Measurements from ENCODE around the gene NUDT13. TPM values are rescaled to one million over a fixed set of nuclear protein-coding genes. Genes with fewer than 3 reads are reported as not detected.
"Not testable (repeated sequence)": the region's sequence is repeated elsewhere in the genome, so short reads cannot be mapped to it uniquely, and the experiment has no call there.

NUDT13 gene
- total RNA-seq, 2 donors from 2014 or later: 1.6 to 2.7 TPM

GRCh38 chr10:73096449-73097304, 13.6 kb upstream of the NUDT13 start, which contains the start of gene P4HA1:
P4HA1 (minus strand) TSS chr10:73096866; CDS start chr10:73074883, 21,983 bp downstream.
- intact Hi-C loops (cut with DNase I): loop anchor here in 1 of 2 donors (10.0 kb wide), 1 partner anchor 68 kb away; the partner anchor contains the start of genes ECD and FAM149B1
- DNase-seq: peak; percentile 100
- ATAC-seq: peak; percentile 97 to 98

DNA sequence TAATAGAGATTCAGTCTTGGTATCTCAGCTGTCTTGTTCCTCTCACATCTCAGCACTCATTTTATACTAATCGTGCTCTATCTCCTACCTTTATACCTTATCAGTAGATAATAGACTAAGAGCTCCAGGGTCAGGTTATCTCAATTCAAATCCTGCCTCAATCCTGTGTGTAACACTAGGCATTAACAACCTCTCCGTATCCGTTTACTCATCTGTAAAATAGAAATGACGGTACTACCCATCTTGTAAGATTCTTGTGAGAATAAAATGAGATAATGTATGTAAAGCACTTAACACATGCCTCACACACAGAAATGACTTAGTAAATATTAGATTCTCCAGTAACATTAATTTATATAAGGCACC, 13.0 kb upstream of the NUDT13 start:
- ATAC-seq: no peak
- no peak for DNase-seq
- intact Hi-C loops (cut with DNase I): loop anchor here in 1 of 2 donors (10.0 kb wide), 1 partner anchor 68 kb away; the partner anchor contains the start of genes ECD and FAM149B1

- intact Hi-C loops (cut with DNase I): loop anchor here in 1 of 2 donors (10.0 kb wide), 1 partner anchor 66 kb away; the partner anchor contains the start of genes ECD and FAM149B1
- DNase-seq (no peak), ATAC-seq (no peak)
Observed at GRCh38 chr10:73099141-73099540, 11.1 kb upstream of the NUDT13 start.

DNA sequence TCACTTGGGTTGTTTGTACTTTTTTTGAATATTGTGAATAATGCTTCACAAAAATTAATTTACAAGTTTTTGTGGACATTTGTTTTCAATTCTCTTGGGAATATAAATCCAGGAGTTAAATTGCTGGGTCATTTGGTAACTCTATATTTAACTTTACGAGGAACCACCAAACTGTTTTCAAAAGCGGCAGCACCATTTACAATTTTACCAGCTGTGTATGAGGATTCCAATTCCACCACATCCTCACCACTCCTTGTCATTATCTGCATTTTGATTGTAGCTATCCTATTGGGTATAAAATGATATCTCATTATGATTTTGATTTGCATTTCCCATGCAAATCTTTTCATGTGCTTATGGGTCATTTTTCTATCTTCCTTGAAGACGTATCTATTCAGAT, 4.0 kb upstream of the NUDT13 start:
- ATAC-seq (no peak), DNase-seq (no peak)
- intact Hi-C loops (cut with DNase I): no loop called here

GRCh38 chr10:73109248-73109652, 1.0 kb upstream of the NUDT13 start:
- intact Hi-C loops (cut with DNase I); DNase-seq; ATAC-seq: not testable (repeated sequence)

GRCh38 chr10:73112032-73112431, 1.8 kb downstream of the NUDT13 start:
- intact Hi-C loops (cut with DNase I); DNase-seq; ATAC-seq: not testable (repeated sequence)

DNA sequence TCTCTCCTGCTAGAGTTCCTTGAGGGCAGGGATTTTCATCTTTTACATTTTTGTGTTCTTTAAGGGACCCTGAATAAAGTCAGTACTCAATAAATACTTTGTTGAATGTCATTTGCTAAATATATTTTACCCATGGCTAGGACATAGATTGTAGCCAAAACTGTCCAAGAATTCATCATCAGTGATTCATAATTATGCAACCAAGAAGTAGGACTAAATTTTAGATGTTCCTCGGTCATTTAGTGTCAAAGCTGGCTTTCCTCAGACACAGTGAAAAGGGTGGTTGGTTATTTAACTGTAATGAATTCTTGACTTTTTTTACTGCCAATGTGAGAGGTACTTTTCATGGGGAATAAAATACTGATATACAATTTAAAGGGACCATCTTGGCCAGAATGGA, 3.3 kb downstream of the NUDT13 start:
- intact Hi-C loops (cut with DNase I): no loop called here
- ATAC-seq (no peak), DNase-seq (no peak)

DNA sequence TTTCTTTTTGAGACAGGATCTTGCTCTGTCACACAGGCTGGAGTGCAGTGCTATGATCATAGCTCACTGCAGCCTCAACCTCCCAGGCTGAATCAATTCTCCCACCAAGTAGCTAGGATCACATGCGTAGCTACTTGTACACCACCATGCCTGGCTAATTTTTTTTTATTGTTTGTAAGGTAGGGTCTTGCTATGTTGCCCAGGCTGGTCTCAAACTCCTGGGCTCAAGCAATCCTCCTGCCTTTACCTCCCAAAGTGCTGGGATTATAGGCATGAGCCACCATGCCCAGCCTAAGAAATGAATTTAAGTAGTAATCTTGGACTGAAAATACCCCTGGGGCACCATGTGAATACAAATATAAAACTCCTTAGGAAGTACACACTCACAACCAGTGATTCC, 5.8 kb downstream of the NUDT13 start:
- no peak for ATAC-seq
- intact Hi-C loops (cut with DNase I): no loop called here
- DNase-seq: no peak

DNA sequence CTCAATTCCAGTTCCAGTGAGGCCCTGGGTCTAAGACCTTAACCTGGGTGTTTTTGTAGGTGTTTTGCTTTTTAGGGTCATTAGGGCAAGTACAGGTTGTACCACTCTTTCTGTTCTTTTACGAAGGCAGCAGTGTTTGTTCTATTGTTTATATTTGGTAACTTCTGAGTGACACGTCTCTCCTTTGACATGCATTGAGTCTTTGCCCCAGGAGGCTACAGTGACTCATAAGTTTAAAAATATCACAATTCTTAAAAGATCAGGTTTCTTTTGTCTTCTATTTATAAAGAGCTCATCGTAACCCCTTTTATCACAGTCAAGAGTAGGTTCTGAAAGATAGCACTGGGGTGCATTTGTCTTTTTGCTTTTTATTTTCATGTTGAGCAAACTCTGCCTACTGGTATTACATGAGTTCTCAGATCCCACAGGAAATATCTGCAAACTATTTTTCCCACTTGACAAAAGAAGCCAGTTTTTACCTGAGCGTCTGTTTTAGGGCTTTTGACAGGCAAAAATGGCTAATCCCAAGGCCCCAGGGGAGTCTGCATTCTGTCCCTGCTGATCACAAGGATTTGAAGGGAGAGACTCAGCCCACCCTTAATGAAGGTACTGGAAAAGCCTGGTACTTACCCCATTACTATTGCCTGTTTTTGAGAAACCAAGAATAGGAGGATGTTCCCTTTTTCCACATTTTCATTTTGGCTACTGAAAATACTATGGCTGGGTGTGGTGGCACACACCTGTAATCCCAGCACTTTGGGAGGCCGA, 7.9 kb downstream of the NUDT13 start:
- intact Hi-C loops (cut with DNase I): no loop called here
- no peak for DNase-seq
- peak; percentile 57 to 66 for ATAC-seq

DNA sequence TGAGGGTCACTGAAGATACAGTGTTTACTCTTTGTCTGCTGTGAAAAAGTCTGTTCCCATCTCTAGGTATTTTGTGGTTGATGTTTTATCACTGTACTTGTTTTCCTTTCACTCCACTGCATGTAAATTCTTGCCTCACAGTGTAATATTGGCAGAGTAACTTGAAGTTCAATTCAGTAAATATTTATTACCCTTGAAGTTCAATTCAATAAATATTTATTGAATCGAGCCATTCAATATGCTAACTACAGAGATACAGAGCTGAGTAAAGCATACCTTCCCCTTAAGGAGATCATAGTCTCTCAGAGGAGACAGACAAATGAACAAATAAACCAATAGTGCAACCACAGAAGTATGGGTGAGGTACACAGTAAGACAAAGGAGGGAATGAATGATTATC, 9.2 kb downstream of the NUDT13 start:
- ATAC-seq: no peak
- no peak for DNase-seq
- intact Hi-C loops (cut with DNase I): no loop called here

DNA sequence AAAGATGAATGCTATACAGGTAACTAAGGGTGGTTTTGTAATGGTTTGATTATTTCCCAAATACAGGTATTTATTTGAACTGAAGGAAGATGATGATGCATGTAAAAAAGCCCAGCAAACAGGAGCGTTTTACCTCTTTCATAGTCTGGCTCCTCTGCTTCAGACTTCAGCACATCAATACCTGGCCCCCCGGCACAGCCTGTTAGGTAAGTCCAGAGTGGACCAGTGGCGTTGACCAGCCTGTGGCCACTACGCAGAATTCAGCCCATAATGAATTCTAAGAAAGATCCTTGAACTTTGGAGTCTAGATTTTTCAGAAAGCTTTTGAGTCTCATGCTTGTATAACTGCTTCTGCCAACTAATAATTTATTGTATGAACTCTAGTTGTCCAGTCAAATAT, 9.7 kb downstream of the NUDT13 start:
- intact Hi-C loops (cut with DNase I): no loop called here

DNA sequence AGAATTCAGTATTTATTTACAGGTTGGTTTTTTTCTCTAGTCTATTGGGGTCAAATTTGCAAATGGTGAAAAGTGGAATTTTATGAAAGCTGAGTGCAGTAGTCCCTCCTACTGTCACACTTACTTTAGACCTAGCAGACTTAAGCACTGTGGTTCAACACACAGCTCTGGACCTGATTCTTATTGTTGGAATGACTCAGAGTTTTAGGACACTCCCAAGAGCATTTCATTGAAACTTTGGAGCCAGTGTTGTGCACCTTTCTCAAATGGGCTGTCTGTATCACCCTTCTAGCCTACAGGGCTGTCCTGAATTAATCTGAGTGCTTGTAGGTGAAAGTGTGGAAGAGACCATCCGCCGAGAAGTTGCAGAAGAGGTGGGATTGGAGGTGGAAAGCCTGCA, 16.1 kb downstream of the NUDT13 start:
- intact Hi-C loops (cut with DNase I): no loop called here

More for the DNA sequence above, 9.7 kb downstream of the NUDT13 start:
- ATAC-seq: no peak
- DNase-seq: no peak

DNA sequence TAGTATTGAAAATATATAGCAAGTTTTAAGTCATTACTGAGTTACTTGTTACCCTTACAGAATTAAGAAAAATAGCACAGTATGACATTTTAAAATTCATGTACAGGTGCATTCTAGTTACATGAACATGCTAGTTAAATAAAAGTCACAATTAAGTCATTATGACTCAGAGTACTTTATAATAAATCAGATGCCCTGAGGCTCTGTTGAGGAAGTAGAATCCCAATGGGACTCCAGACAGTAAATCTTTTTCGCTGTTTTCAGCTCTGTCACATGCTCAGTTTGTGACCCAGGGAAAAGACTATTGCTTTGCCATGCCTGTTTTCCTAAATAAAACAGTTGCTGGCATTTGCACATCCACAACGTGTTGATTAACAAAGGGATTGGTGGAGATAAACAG, 21.0 kb downstream of the NUDT13 start:
- DNase-seq (no peak), ATAC-seq (no peak)
- intact Hi-C loops (cut with DNase I): no loop called here

More for the DNA sequence above, 16.1 kb downstream of the NUDT13 start:
- no peak for DNase-seq
- no peak for ATAC-seq

- DNase-seq: no peak
- intact Hi-C loops (cut with DNase I): no loop called here
- no peak for ATAC-seq
Observed at GRCh38 chr10:73131913-73132686, 21.8 kb downstream of the NUDT13 start.

GRCh38 chr10:73134727-73135126, 24.5 kb downstream of the NUDT13 start:
- no peak for ATAC-seq
- intact Hi-C loops (cut with DNase I): no loop called here

GRCh38 chr10:73136627-73137026, 26.4 kb downstream of the NUDT13 start:
- no peak for ATAC-seq
- intact Hi-C loops (cut with DNase I): no loop called here
- DNase-seq: no peak

More at GRCh38 chr10:73134727-73135126, 24.5 kb downstream of the NUDT13 start:
- DNase-seq: no peak

DNA sequence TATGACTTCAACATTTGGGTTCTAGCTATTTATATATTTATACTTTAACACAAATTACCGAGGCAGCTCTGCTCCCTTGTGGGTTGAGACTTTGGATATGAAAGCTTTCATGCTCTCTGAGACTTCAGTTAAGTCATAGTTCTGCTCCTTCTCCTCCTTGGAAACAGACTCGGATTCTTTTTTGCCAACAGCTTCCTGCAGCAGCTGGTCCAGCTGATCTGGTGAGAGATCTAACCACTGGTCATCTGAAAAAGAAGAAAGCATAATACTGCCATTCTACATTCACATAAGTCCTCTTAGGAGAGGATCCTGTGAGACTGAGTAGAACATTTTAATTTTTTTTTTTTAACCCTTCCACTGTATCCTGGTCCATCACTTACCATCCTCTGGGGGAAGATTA, 29.0 kb downstream of the NUDT13 start:
- no peak for DNase-seq
- ATAC-seq: peak in 1 of 2 donors; percentile 59
- intact Hi-C loops (cut with DNase I): no loop called here

DNA sequence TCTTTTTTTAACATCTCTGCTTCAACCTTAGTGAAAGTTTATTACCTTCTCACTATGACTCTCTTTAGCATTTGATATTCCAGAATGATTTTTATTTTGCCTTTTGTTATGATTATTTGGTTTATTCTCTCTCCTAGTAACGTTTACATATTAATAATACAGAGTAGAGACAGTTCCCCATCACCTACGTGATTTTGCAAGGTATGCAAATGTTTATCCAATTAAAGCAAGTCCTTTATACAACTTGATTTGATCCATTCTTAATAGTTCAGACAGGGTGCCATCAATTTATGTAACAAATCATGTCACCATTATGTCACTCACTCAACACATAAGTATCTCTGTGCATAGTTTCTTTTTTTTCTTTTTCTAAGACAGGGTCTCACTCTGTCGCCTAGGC, 31.3 kb downstream of the NUDT13 start:
- ATAC-seq (no peak), DNase-seq (no peak)
- intact Hi-C loops (cut with DNase I): loop anchor here in 1 of 2 donors (10.0 kb wide), 1 partner anchor 97 kb away; no protein-coding TSS in a partner anchor

All from left cardiac atrium (tissue), 4 donors.